Measurements from ENCODE around the gene FAM120A. TPM values are rescaled to one million over a fixed set of nuclear protein-coding genes. Genes with fewer than 3 reads are reported as not detected.

FAM120A gene
- total and polyA plus RNA-seq, 7 donors: 59.9 to 106 (median 66.0) TPM

DNA sequence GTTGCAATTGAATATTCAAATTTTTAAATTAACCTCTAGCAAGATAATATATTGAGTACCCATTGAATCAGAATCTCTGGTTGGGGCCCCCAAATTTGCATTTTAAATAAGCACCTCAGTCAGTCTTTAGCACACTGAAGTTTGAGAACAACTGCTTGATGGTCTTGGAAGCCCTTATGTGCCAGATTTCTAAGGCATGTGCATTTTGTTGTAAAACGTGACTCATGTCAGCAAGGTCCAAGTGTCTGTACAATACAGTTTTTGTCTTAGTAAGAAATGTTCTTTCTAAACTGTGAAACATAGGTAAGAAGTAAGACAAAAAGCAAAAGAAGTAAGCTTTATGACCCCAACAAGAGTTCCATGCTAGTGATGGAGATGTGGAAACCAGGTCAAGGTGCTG lies 65.8 kb downstream of the FAM120A start:
- WGBS, 2 donors: 56 to 74% methylated on average over 1 of the region's 1 CpG
- DNase-seq: no peak

DNA sequence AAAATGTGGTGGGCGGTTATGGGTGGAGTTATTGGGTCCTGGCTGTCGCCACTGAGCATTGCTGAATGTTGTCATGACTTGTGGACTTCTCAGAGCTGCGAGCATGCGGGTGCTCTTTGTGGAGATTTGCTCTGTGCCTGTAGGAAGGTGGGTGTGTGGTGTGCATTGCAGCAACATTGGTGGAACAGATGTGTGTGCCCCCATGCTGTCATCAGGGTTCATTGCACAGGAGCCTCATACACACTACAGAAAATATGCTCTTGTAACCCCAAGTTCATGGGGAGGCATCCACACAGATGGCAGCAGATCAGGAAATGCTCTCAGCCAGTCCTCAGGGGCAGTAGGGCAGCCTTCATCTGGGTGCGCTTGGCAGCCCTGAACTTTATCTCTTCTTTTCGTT lies 69.0 kb downstream of the FAM120A start:
- Histone ChIP-seq H3K4me1 (no peaks in the 10 kb centered on the region), H3K36me3 (peaks cover 0 to 52% (median 3%) of the 10 kb centered on the region in 4 donors), H3K9me3 (no peaks in the 10 kb centered on the region), H3K27ac (no peak overlapping the region), H3K27me3 (no peaks in the 10 kb centered on the region), H3K4me3 (no peak overlapping the region)
- intact Hi-C loops (cut with DNase I): no loop called here
- TF ChIP-seq POLR2A (IDR thresholded peaks at IDR 0.05): no peak
- TF ChIP-seq, protein P1, sequence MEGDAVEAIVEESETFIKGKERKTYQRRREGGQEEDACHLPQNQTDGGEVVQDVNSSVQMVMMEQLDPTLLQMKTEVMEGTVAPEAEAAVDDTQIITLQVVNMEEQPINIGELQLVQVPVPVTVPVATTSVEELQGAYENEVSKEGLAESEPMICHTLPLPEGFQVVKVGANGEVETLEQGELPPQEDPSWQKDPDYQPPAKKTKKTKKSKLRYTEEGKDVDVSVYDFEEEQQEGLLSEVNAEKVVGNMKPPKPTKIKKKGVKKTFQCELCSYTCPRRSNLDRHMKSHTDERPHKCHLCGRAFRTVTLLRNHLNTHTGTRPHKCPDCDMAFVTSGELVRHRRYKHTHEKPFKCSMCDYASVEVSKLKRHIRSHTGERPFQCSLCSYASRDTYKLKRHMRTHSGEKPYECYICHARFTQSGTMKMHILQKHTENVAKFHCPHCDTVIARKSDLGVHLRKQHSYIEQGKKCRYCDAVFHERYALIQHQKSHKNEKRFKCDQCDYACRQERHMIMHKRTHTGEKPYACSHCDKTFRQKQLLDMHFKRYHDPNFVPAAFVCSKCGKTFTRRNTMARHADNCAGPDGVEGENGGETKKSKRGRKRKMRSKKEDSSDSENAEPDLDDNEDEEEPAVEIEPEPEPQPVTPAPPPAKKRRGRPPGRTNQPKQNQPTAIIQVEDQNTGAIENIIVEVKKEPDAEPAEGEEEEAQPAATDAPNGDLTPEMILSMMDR (IDR thresholded peaks at IDR 0.05): no peak
- no peak for TF ChIP-seq EP300 (IDR thresholded peaks at IDR 0.05)
- no peak for TF ChIP-seq POLR2AphosphoS5 (IDR thresholded peaks at IDR 0.05)
- DNase-seq: no peak
- 92 to 94% methylated on average over 6 of the region's 6 CpGs for WGBS, 2 donors

More for the DNA sequence above, 65.8 kb downstream of the FAM120A start:
- H3K27me3 ChIP-seq: no peaks in the 10 kb centered on the region
- TF ChIP-seq, protein P1 (IDR thresholded peaks at IDR 0.05): no peak
- TF ChIP-seq POLR2A (IDR thresholded peaks at IDR 0.05): no peak
- TF ChIP-seq EP300 (IDR thresholded peaks at IDR 0.05): no peak
- no peak for TF ChIP-seq POLR2AphosphoS5 (IDR thresholded peaks at IDR 0.05)
- no peaks in the 10 kb centered on the region for H3K9me3 ChIP-seq
- no peak overlapping the region for H3K4me3 ChIP-seq
- peaks cover 0 to 5% (median 0%) of the 10 kb centered on the region in 4 donors for H3K4me1 ChIP-seq
- intact Hi-C loops (cut with DNase I): no loop called here
- H3K27ac ChIP-seq: no peak overlapping the region
- H3K36me3 ChIP-seq: peaks cover 0 to 39% (median 3%) of the 10 kb centered on the region in 4 donors

DNA sequence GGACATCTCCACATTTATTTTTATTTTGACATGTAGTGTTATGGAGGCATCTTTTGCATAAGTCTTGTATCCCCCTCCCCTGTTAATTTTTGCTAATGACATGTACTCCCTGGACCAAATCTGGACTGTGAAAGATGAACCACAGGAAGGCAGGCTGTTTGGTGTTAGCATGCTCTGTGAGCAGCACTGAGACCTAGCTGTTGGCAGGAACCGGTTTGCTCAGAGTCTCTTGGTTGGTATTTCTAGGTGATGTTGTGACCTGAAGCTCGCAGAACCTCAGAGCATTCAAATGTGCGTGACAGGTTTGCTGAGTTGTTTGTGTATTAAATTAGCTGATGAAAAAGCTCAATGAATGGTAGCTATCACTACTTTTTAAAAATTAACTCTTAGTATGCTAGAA lies 71.3 kb downstream of the FAM120A start:
- no peaks in the 10 kb centered on the region for H3K4me1 ChIP-seq
- TF ChIP-seq EP300 (IDR thresholded peaks at IDR 0.05) (no peak), POLR2AphosphoS5 (IDR thresholded peaks at IDR 0.05) (no peak)
- 83 to 89% methylated on average over 3 of the region's 3 CpGs for WGBS, 2 donors
- peaks cover 1 to 56% (median 5%) of the 10 kb centered on the region in 4 donors for H3K36me3 ChIP-seq
- no peak overlapping the region for H3K27ac ChIP-seq
- H3K27me3 ChIP-seq: no peaks in the 10 kb centered on the region
- intact Hi-C loops (cut with DNase I): no loop called here
- H3K4me3 ChIP-seq: no peak overlapping the region
- no peaks in the 10 kb centered on the region for H3K9me3 ChIP-seq
- DNase-seq: no peak

DNA sequence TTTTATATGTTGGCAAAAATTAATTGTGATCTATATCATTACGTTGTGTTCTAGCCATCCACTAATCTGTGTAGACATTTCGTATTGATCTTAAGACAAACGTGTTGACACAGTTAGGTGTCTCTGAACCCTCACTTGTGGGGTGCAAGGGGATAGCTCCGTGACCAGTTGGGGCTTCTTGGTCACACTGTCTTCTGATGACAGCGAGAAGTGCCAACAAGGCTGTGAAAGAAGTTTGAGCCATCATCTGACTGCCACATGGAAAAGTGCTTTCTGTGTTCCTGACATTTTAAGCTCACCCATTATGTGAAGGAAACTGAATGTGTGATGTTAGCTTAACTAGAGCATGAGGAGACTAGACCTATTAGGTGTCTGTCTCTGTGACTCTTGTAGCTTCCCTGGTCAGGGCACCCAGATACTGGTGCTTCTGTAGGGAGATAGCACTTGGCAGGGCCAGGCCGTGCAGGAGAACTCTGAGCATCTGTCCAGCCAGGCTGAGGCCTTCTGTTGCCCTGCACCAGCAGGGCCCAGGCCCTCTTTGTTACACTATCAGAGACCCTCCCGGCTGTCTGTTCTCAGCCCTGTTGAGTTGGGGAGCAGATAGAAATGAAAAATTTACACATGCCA lies 72.1 kb downstream of the FAM120A start:
- H3K36me3 ChIP-seq: peaks cover 4 to 57% (median 4%) of the 10 kb centered on the region in 4 donors
- TF ChIP-seq EP300 (IDR thresholded peaks at IDR 0.05) (no peak), POLR2AphosphoS5 (IDR thresholded peaks at IDR 0.05) (no peak), POLR2A (IDR thresholded peaks at IDR 0.05) (no peak)
- TF ChIP-seq, protein P1 (IDR thresholded peaks at IDR 0.05): no peak
- no peaks in the 10 kb centered on the region for H3K27me3 ChIP-seq
- no peak overlapping the region for H3K4me3 ChIP-seq
- H3K9me3 ChIP-seq: no peaks in the 10 kb centered on the region
- intact Hi-C loops (cut with DNase I): no loop called here
- 90 to 91% methylated on average over 7 of the region's 7 CpGs for WGBS, 2 donors
- H3K27ac ChIP-seq: no peak overlapping the region
- H3K4me1 ChIP-seq: no peaks in the 10 kb centered on the region
- DNase-seq: no peak

DNA sequence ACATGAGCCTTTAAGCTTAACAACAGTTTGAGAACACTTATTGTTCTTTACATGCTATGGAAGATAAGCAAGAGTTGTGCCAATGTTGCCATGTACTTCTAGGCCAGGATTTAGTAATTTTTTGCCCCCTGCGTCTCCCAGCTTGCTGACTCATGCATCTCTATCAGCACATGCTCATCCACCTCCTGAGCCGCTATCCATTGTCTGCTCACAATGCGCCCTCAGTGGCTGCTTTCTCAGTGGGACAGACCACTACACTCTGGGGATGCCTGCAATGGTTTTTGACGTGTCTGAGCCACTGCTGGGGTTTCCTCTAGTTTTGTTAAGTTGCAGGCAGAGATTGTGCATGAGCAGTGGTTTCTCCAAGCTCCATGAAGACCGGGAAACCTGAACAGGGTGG lies 74.0 kb downstream of the FAM120A start:
- TF ChIP-seq, protein P1 (IDR thresholded peaks at IDR 0.05): no peak
- no peak for TF ChIP-seq POLR2AphosphoS5 (IDR thresholded peaks at IDR 0.05)
- TF ChIP-seq EP300 (IDR thresholded peaks at IDR 0.05): no peak
- TF ChIP-seq POLR2A (IDR thresholded peaks at IDR 0.05): no peak
- H3K27ac ChIP-seq: no peak overlapping the region
- WGBS, 2 donors: 93 to 95% methylated on average over 5 of the region's 5 CpGs
- intact Hi-C loops (cut with DNase I): no loop called here
- H3K9me3 ChIP-seq: no peaks in the 10 kb centered on the region
- H3K4me3 ChIP-seq: no peak overlapping the region
- H3K27me3 ChIP-seq: no peaks in the 10 kb centered on the region
- DNase-seq: no peak
- H3K36me3 ChIP-seq: peaks cover 0 to 60% (median 10%) of the 10 kb centered on the region in 4 donors
- no peaks in the 10 kb centered on the region for H3K4me1 ChIP-seq

Measured in sigmoid colon (tissue), 7 donors.